Measurements from ENCODE around the gene POLG.

The POLG gene

GRCh38 chr15:89368566-89369223 is 34.1 kb upstream of the POLG start:
- no peak overlapping the region for H3K4me3 ChIP-seq (ENCODE audit: low read depth, low read length)
- H3K9ac ChIP-seq (ENCODE audit: low read depth, low read length) = no peak overlapping the region

GRCh38 chr15:89367485-89368451 is 33.1 kb upstream of the POLG start:
- Histone ChIP-seq H3K4me1 (ENCODE audit: control insufficient read depth, insufficient read depth, low read length) (peaks cover 24% of the 10 kb centered on the region), H3K27ac (ENCODE audit: low read depth, low read length) (no peak overlapping the region), H3K4me3 (ENCODE audit: low read depth, low read length) (peak overlapping the region; percentile 44; the same call in 1 of the 2 replicates), H3K27me3 (ENCODE audit: control insufficient read depth, insufficient read depth, low read length) (peaks cover 100% of the 10 kb centered on the region), H3K36me3 (ENCODE audit: control insufficient read depth, insufficient read depth, low read length) (no peaks in the 10 kb centered on the region), H3K9ac (ENCODE audit: low read depth, low read length) (no peak overlapping the region), H3K9me3 (ENCODE audit: control insufficient read depth, insufficient read depth, low read length) (no peaks in the 10 kb centered on the region)

More at GRCh38 chr15:89368566-89369223, 34.1 kb upstream of the POLG start:
- H3K27ac ChIP-seq (ENCODE audit: low read depth, low read length) = no peak overlapping the region
- H3K36me3 ChIP-seq (ENCODE audit: control insufficient read depth, insufficient read depth, low read length) = no peaks in the 10 kb centered on the region
- peaks cover 28% of the 10 kb centered on the region for H3K4me1 ChIP-seq (ENCODE audit: control insufficient read depth, insufficient read depth, low read length)
- H3K9me3 ChIP-seq (ENCODE audit: control insufficient read depth, insufficient read depth, low read length) = no peaks in the 10 kb centered on the region
- peaks cover 100% of the 10 kb centered on the region for H3K27me3 ChIP-seq (ENCODE audit: control insufficient read depth, insufficient read depth, low read length)

GRCh38 chr15:89366656-89367393 is 32.2 kb upstream of the POLG start:
- Histone ChIP-seq H3K4me1 (ENCODE audit: control insufficient read depth, insufficient read depth, low read length) (peaks cover 24% of the 10 kb centered on the region), H3K27me3 (ENCODE audit: control insufficient read depth, insufficient read depth, low read length) (peaks cover 100% of the 10 kb centered on the region), H3K27ac (ENCODE audit: low read depth, low read length) (no peak overlapping the region), H3K9me3 (ENCODE audit: control insufficient read depth, insufficient read depth, low read length) (no peaks in the 10 kb centered on the region), H3K4me3 (ENCODE audit: low read depth, low read length) (no peak overlapping the region), H3K9ac (ENCODE audit: low read depth, low read length) (no peak overlapping the region), H3K36me3 (ENCODE audit: control insufficient read depth, insufficient read depth, low read length) (no peaks in the 10 kb centered on the region)

- no peak overlapping the region for H3K9ac ChIP-seq (ENCODE audit: low read depth, low read length)
Observed at GRCh38 chr15:89365462-89366065, 30.9 kb upstream of the POLG start.

DNA sequence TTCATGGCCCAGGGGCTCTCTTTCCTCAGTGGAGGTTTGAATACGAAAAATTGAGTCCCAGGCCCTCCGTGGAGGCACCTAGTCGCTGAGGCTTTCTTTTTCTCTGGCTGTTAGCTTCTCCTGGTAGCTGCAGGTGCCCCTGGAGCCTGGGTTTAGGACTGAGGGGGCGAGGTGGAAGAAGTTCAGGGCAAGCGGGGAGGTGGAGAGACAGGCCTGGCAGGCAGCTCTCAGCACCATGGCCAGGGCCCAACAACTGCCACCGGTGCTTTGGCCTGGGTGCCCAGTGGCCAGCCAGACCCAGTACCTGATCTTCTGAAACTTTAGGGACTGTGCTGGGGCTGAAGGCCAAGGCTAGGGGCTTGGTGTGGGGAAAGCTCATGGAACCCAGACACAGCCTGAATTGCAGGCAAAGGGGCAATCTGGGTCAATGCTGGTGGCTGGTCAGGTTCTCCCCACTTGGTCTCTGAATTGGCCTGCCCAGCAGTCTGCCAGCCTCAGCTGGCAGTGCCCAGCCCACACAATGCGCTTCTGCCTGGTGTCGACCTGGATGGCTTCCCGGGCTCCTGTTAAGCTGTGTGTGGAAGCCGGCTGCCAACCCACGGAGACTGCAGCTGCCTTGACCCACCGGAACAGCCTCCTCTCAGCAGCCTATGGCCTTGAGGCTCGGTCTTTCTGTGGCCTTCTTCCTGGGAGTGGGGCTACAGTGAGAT is 30.3 kb upstream of the POLG start:
- Histone ChIP-seq H3K4me1 (ENCODE audit: control insufficient read depth, insufficient read depth, low read length) (peaks cover 23% of the 10 kb centered on the region), H3K36me3 (ENCODE audit: control insufficient read depth, insufficient read depth, low read length) (no peaks in the 10 kb centered on the region), H3K9me3 (ENCODE audit: control insufficient read depth, insufficient read depth, low read length) (no peaks in the 10 kb centered on the region), H3K9ac (ENCODE audit: low read depth, low read length) (no peak overlapping the region), H3K4me3 (ENCODE audit: low read depth, low read length) (no peak overlapping the region), H3K27ac (ENCODE audit: low read depth, low read length) (no peak overlapping the region), H3K27me3 (ENCODE audit: control insufficient read depth, insufficient read depth, low read length) (peaks cover 100% of the 10 kb centered on the region)

More at GRCh38 chr15:89365462-89366065, 30.9 kb upstream of the POLG start:
- no peak overlapping the region for H3K4me3 ChIP-seq (ENCODE audit: low read depth, low read length)
- H3K4me1 ChIP-seq (ENCODE audit: control insufficient read depth, insufficient read depth, low read length) = peaks cover 24% of the 10 kb centered on the region
- no peak overlapping the region for H3K27ac ChIP-seq (ENCODE audit: low read depth, low read length)
- no peaks in the 10 kb centered on the region for H3K9me3 ChIP-seq (ENCODE audit: control insufficient read depth, insufficient read depth, low read length)
- no peaks in the 10 kb centered on the region for H3K36me3 ChIP-seq (ENCODE audit: control insufficient read depth, insufficient read depth, low read length)
- H3K27me3 ChIP-seq (ENCODE audit: control insufficient read depth, insufficient read depth, low read length) = peaks cover 100% of the 10 kb centered on the region

GRCh38 chr15:89364341-89364740 is 29.7 kb upstream of the POLG start:
- H3K4me1 ChIP-seq (ENCODE audit: control insufficient read depth, insufficient read depth, low read length) = peaks cover 20% of the 10 kb centered on the region
- H3K9me3 ChIP-seq (ENCODE audit: control insufficient read depth, insufficient read depth, low read length) = no peaks in the 10 kb centered on the region
- no peak overlapping the region for H3K4me3 ChIP-seq (ENCODE audit: low read depth, low read length)
- no peak overlapping the region for H3K27ac ChIP-seq (ENCODE audit: low read depth, low read length)
- H3K36me3 ChIP-seq (ENCODE audit: control insufficient read depth, insufficient read depth, low read length) = no peaks in the 10 kb centered on the region
- peaks cover 100% of the 10 kb centered on the region for H3K27me3 ChIP-seq (ENCODE audit: control insufficient read depth, insufficient read depth, low read length)
- H3K9ac ChIP-seq (ENCODE audit: low read depth, low read length) = no peak overlapping the region

- Histone ChIP-seq H3K9me3 (ENCODE audit: control insufficient read depth, insufficient read depth, low read length) (no peaks in the 10 kb centered on the region), H3K4me1 (ENCODE audit: control insufficient read depth, insufficient read depth, low read length) (peaks cover 15% of the 10 kb centered on the region), H3K4me3 (ENCODE audit: low read depth, low read length) (no peak overlapping the region), H3K27ac (ENCODE audit: low read depth, low read length) (no peak overlapping the region), H3K27me3 (ENCODE audit: control insufficient read depth, insufficient read depth, low read length) (peaks cover 100% of the 10 kb centered on the region), H3K36me3 (ENCODE audit: control insufficient read depth, insufficient read depth, low read length) (no peaks in the 10 kb centered on the region), H3K9ac (ENCODE audit: low read depth, low read length) (no peak overlapping the region)
Observed at GRCh38 chr15:89363770-89364169, 29.1 kb upstream of the POLG start.

GRCh38 chr15:89363133-89363532 is 28.5 kb upstream of the POLG start:
- Histone ChIP-seq H3K4me3 (ENCODE audit: low read depth, low read length) (no peak overlapping the region), H3K9me3 (ENCODE audit: control insufficient read depth, insufficient read depth, low read length) (no peaks in the 10 kb centered on the region), H3K9ac (ENCODE audit: low read depth, low read length) (no peak overlapping the region), H3K27me3 (ENCODE audit: control insufficient read depth, insufficient read depth, low read length) (peaks cover 100% of the 10 kb centered on the region), H3K27ac (ENCODE audit: low read depth, low read length) (no peak overlapping the region), H3K4me1 (ENCODE audit: control insufficient read depth, insufficient read depth, low read length) (peaks cover 14% of the 10 kb centered on the region), H3K36me3 (ENCODE audit: control insufficient read depth, insufficient read depth, low read length) (no peaks in the 10 kb centered on the region)

DNA sequence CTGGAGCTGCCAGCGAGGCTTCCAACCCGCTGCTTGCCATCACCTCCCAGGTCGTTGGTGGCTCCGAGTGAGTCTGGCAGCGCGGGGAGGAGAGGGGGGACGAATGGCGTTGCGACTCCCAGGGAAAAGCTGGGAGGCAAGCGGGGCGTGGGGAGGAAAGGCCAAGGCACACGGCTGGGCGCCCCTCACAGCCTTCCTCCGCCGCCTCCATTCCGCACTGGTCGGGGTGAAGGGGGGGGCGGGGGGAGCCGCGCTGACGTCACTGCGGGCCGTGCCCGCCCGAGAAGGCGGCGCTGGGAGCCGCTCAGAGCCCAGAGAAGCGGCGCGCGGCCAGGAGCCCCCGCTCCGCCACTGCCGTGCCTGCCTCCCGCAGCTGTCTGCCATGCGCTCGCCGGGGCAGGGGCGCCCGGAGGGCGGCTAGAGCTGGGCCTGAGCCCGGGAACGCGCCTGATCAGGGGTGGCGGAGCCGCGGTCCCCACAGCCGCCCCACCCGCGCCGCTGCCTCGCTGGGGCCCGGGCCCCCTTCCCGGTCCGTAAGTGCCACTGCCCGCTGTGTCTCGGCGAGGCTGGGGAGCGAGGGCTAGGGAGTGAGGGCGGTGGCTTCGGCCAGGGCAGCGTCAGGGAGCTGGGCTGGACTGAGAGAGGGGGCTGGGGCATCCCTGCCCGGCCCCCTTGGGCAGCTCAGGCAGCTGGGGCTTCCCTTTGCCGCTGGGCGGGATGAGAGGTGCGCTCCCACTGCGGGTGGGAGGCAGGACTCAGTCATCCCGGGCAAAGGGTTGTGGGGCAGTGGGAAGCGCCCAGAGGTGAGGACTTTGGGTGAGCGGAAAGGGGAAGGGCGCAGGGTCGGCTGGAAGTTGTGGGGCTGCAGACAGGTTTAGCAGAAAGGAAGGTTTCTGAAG is 27.8 kb upstream of the POLG start:
- H3K9ac ChIP-seq (ENCODE audit: low read depth, low read length) = no peak overlapping the region
- H3K9me3 ChIP-seq (ENCODE audit: control insufficient read depth, insufficient read depth, low read length) = no peaks in the 10 kb centered on the region
- no peak overlapping the region; the same call in 1 of the 2 replicates for H3K4me3 ChIP-seq (ENCODE audit: low read depth, low read length)
- H3K36me3 ChIP-seq (ENCODE audit: control insufficient read depth, insufficient read depth, low read length) = no peaks in the 10 kb centered on the region
- peaks cover 100% of the 10 kb centered on the region for H3K27me3 ChIP-seq (ENCODE audit: control insufficient read depth, insufficient read depth, low read length)
- H3K4me1 ChIP-seq (ENCODE audit: control insufficient read depth, insufficient read depth, low read length) = peaks cover 14% of the 10 kb centered on the region
- no peak overlapping the region for H3K27ac ChIP-seq (ENCODE audit: low read depth, low read length)
